GM21529 (cell line): Measurements from ENCODE around the gene ERC2.

ENCODE experiments used
- ATAC-seq: cut with Tn5 transposase; IDR thresholded peaks from one replicate; pipeline ENCODE4 v1.9.1; 2021; ENCODE audit not compliant: unreplicated experiment

The ERC2 gene

DNA sequence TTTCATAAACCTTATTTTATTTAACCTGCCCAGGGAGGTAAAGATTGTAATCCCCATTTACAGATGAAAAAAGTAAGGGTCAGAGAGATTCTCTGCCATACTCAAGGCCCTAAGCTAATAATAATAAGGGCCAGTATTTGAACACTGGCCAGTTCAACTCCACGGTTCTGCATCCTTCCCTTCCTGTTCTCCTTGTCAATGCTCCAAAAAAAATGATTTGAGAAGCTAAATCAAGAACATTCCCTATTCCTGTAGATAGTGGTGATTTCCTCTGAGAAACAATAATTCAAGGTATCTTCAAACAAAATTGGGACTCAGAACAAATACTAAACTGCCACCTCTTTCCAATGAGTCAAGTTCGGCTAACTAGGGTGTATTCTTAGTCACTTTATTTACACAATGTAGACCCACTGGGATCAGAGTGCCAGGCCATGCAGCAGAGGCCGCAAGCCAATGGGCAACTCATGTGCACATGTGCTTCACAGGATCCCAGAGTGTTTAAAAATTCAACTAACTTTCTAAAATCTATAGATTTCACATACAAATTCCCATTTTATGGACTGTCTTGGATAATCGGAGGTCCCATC lies 521.6 kb downstream of the ERC2 start:
- no peak for ATAC-seq

DNA sequence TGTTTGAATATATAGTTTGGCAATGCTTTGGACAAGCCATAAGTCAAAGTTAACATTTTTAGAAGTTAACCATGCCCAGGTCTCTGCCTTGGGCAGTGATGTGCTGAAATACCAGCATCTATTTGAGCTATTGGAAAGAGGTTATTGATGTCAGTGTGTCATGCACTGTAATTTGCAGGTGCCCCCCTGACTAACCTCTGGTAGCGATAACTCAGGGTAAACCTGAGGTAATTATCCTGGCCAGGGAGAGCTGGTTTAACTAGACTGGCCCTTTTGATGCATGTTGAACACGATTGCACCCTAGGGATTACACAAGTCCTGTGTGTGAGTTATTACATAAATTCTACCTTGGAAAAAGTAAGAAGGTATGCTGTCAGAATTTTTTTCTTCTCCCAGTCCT lies 525.4 kb downstream of the ERC2 start:
- ATAC-seq: no peak

DNA sequence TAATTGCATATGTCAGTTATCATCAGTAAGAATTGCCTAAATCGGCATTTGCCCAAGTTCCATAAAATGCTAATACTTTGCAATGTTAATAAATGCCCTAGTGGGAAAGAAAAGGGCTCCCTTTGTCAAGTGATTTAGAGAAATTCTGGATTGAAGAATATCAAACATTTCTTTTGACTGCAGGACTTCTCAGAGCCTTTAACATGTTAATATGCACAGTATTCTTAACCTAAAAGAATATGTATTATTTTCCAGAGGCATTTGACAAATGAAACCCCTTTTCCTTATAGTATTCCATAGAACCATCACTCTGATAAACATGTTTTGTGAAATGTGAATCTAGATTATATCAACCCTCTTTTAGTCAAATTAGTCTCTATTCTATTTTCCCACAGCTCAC lies 529.0 kb downstream of the ERC2 start:
- ATAC-seq: no peak

DNA sequence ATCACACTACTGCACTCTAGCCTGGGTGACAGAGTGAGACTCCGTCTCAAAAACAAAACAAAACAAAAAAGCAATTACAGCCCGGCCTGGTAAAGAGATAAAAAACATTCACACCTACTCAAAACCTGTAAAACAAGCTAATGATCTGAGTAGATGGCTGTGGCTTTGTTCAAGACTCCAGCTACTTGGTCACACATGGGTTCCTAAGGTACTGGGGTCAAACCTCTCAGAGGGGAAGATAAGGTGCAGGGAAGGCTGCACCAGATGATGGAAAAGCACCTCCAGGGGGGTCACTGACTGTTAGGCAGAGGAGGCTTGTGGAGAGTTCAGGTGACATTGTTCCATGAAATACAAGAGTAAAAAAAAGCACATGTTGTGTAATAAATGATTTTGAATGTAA lies 531.0 kb downstream of the ERC2 start:
- ATAC-seq: no peak

DNA sequence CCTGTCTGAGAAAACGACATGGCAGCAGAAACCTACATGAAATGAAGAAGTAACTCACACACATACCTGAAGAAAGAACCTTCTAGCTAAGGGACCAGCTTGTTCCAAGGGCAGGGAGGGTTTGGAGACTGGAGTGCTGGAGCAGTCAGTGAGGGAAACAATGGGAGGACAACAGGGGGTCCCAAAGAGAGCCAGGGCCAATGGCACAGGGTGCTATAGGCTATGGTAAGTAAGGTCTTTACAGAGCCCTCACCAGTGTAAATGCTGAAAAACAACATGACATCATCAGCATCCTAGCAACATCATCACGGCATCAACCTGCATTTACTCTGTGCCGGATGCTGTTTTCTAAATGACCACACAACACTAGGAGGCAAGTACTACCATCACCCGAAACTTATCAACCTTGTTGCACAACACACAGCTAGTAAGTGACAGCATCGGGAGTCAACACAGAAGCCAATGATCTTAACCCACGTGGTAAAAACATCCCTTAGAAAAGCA lies 531.7 kb downstream of the ERC2 start:
- ATAC-seq: no peak

DNA sequence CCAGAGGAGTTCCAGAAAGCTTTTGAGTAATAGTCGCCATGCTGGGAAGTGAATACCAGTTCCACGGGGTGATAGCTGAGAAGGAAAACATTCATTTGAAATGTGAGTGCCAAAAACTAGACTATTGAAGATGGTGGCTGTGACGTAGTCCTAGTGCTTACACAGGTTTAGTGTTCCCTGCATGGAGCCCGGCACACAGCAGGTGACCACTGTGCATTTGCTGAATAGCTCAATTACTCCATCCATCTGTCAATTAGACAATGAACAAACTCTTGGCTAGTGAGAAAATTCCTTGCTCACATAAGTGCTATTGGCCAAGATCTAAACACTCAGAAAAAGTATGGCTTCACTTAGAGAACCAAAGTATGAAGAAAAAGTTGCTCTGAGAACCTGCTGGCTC lies 533.0 kb downstream of the ERC2 start:
- ATAC-seq: no peak

DNA sequence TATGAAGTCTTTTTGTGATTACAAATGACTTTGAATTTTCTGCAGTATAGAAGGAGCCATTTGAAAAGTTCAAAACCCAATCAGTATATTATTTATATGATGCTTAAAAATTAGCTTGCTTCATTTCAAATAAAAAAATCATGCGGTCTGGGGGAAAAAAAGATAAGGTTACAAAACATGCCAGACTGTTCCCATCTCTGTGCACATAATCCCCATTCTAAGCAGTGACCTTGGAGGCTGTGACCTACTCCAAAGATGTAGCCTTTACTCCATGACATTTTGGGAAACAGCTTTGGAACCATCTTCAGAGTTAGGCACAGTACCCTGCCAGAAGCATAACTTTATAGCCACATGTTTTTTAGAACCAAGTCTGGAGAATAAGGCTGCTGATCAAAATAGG lies 533.5 kb downstream of the ERC2 start:
- ATAC-seq: no peak

DNA sequence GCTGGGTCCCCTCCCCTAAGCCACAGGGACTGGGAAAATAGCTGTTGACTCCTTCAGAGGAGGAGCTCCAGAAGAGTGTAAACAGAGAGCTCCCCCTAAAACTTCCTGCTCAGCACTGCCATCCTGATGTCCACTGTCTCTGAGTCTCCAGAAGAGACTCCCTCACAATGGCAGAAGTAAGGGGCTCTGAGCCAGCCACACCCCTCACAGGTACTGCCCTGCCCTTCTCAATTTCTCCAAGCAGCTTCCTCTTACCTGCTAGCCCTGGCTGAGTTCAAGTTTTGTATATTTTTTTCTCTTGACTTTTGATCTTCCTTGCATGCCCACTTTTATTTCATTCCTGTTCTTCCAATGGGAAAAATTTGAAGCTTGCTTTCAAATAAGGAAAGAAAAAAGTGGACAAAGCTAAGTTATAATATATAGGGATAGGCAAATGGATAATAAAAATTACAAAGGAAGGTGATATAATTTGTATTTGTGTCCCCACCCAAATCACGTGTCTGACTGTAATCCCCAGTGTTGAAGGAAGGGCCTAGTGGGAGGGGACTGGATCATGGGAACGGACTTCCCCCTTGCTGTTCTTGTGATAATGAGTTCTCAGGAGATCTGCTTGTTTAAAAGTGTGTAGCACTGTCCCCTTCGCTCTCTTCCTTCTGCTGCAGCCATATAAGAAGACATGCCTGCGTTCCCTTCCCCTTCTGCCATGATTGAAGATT lies 539.0 kb downstream of the ERC2 start:
- ATAC-seq: no peak

DNA sequence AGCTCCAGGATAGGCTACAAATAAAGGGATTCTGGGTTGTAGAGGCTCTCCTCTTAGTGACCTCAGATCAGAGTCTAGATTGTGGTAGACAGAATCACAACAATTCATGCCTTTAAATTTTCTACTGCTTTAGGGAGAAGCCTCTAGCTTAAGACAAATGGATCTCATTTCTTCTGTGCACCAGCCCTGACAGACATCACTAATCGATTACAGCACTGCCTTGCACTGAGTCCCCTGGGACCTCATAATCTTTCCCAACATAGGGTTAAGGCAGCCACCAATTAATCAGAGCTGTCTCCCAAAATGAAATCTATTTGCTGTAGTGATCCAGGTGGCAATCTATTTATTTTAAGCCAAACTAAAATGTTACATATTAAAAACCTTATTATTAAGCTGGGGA lies 544.6 kb downstream of the ERC2 start:
- no peak for ATAC-seq

DNA sequence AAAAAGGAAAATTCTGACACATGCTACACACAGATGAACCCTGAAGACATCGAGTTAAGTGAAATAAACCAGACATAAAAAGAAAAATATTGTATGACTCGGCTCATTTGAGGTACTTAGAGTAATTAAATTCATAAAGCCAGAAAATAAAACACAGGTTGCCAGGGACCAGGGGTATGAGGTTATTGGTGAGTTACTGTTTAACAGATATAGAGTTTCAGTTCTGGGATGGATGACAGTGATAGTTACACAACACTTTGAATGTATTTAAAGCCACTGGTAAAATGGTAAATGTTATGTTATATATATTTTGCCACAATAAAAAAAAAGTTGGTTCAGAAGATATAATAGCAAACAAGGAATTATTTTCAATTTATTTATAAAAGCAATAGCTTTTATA lies 545.1 kb downstream of the ERC2 start:
- no peak for ATAC-seq

DNA sequence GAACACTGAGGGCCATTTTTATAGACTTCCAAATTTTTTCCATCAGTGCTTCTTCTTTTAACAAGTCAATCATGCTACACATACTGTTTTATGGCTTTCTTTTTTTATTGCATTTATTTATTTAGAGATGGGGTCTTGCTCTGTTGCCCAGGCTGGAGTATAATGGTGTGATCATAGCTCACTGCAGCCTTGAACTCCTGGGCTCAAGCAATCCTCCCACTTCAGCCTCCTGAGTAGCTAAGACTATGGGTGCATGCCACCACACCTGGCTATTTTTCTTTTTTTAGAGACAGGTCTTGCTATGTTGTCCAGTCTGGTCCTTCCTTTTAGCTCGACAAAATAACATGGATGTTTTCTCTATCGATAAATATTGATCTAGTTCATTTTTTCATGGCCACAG lies 555.4 kb downstream of the ERC2 start:
- no peak for ATAC-seq

DNA sequence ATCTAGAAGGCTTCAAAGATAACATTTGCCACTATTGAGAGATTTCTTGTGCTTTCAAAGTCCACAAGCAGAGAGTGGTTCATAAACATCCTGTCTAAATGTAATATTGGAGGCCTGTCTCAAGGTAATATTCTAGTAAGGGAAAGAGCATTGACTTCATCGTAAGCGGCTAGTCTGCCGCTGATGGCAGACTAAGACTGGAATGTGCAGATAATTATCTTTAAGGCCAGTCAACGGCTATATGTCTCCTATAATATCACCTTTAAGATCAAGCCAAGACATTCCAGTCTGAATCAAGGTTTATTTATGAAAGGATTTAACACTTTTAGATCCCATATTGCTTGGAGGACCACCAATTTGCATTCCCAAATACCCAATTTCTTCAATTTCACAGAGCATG lies 557.0 kb downstream of the ERC2 start:
- ATAC-seq: no peak

DNA sequence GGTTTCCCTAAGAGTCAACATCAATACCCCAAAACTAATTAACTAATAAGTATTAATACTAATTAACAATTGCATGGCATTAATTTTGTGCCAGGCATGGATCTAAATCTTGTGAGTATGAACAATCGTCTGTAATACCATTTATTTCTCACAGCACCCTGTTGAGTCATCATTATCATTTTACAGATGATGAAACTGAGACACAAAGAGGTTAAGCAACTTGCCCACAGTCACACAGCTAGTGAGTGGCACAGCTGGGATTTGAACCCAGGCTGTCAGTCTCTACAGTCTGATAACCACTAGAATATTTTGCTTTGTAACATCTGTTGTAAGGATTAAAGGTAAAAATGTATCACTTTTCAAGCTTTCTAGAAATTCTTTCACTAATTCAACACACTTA lies 557.7 kb downstream of the ERC2 start:
- ATAC-seq: no peak

DNA sequence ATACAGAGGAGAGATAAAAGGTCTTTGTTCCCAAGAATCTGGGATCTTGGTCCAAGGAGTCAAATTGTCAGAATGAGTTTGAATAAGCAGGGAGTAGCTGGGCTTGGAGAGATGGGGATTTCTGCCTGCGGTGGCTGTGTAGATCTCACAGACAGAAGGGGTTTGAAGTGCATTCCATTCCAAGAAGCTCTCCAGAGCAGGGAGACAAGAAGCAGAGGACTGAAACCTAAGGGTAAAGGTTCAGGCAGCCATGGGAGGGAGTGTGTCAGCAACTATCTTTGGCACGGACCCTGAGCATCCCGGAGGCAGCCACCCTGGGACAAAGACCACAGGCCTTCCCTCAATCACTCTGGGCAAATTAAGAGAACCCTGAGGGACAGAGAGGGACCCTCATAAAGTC lies 558.9 kb downstream of the ERC2 start:
- ATAC-seq: no peak

DNA sequence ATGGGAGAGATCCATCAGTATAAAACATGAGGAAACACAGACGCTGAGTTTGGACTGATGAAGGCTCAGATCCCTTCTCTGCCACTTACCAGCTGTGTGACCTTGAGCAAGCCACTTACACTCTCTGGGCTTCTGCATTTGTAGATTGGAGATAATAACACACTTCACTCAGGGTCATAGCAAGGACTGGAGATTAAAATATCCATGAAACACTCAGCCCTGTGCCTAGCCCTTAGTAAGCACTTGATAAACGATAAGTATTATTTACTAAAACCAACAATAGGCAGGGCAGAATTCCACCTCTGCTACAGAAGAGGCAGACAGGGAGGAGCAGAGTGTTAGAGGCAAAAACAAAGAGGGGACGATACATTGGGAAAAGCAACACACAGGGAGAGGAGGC lies 560.7 kb downstream of the ERC2 start:
- ATAC-seq: no peak

DNA sequence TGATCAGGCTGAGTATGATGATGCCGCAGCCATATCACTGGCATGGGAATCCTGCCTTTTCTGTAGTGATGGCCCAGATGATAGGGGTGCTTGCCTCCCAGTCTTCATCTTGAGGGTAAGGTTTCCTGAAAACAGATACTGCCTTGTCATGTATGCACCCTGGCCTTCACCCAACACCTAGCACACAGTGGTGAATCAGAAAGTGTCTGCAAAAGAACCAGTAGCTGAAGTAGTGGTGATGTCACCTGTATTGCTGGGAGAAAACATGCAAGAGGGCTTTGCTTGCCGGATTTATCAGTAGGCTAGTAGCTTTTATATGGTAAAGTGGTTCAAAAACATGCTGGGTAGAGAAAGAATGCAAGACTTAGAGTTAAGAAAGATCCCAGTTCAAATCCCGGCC lies 561.4 kb downstream of the ERC2 start:
- ATAC-seq: no peak

DNA sequence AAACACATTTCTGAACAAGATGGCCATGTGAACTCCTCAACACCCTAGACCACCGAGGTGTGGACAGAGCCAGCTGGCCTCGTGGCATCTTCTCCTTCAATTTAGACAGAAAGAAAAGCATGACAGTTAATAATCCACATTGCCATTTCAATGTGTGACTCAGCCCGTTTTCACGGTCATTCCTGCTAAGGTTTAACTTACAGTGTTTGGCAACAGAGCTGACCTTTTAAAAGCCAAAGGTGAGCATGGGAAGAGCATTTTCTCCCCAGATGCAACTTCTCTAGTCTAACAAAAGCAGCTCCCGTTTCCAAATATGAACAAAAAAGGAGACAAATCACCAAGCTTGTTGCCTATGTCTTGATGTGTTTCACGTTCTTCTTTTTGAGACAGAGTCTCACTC lies 563.6 kb downstream of the ERC2 start:
- ATAC-seq: no peak

DNA sequence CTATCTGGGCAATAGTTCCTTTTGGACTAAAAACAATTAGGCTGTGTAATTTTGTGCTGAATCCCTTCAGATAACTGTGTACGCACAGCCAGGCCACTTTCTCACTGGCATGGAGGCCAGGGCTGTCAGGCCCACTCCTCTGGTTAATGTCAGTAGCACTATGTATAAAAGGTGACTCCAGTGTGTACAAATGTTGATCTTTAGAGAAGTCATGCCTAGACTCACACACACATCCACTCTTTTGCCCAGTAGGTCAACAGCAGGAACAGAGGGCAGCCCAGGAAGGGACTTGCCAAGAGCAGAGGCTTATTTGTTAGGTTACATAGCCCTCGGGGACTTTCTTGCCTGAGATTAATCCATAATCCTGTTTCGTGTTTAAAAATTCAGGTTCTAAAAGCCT lies 564.6 kb downstream of the ERC2 start:
- no peak for ATAC-seq

DNA sequence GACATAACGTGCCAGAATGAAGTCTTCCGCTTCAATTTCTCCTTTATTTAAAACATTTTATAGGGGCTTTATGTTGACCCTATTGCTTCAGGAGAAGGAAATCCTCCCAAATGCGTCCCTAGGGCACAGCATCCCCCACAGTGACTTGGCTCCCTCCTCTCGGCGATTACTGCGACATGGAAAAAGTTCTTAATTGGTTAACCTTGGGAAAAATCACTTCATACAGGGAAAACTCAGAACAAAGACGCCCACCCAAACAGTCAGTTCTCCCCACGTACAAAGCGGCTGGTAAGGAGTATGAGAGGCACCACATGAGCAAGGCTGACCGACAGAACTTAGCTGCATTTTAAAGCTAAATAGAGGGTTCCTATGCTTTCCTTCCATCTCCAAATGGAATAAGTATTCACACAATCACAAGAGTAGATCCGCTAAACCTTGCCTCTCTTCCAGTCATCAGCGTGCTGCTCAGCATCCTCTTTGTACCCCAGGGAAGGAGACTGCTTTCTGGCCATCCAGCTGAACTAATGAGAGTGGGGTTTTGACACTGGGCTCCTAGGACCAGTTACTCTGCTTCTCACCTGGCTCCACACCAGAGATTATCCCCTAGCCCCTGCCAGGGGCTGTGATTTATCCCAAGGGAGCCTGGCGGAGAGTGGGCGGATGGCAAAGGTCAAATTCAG lies 565.9 kb downstream of the ERC2 start:
- no peak for ATAC-seq

DNA sequence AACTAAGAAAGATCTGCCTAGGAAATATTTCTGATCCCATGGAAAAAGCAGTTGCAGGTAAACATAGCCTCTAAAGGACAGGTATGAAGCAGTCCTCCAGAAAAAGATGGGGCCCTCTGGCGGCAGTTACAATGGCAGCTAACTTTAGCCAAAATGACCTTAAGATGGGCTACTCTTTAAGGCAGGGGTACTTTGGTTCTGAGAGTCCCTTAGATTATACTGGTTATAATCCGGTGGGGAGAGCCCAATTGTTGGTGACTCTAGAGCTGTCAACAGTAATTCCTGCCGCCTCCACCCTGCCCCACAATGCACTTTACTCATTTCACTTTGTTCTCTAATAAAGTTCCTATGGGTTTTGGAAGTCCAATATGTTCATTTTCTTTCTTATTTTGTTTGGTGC lies 568.4 kb downstream of the ERC2 start:
- no peak for ATAC-seq

DNA sequence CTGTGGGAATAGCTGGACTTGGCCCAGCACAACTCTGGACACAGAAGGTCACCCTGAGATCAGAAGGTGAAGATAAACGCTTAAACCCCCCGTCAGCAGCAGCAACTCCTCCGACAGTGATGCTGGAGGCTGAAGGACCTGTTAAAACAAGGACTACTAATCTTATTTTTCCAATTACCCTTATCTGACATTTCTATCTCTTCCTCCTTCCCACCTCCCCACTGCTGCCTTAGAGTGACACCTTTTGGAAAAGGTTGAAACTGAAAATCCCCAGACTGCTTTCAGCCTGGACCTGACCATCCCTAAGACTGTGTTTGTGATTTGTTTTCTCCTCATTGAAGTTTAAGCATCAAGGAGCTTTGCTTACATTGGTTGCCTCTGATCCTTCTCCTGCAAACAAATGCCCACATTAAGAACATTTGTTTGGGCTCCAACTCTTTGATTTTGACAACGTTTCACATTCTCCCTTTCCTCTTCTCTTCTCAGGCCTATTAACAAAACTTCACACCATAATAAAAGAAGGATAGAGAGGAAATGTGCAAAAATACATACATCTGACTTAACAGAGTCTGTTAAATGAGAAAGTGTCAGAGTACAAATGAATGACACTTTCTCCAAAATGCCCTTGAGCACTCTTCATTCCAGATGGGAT lies 570.6 kb downstream of the ERC2 start:
- no peak for ATAC-seq
